HG02870 (cell line): ENCODE data around the gene CES5A.
"Not testable (repeated sequence)": the region's sequence is repeated elsewhere in the genome, so short reads cannot be mapped to it uniquely, and the experiment has no call there.

Experiments used
- ATAC-seq: cut with Tn5 transposase; IDR thresholded peaks from one replicate; pipeline ENCODE4 v1.9.1; 2021; ENCODE audit warnings: mild to moderate bottlenecking, moderate library complexity; ENCODE audit not compliant: unreplicated experiment

CES5A gene

GRCh38 chr16:55875273-55875672 is at the start of gene CES5A:
CES5A (minus strand) TSS chr16:55875373; CDS start chr16:55875221, 152 bp downstream.
- ATAC-seq = no peak

- no peak for ATAC-seq
Observed at GRCh38 chr16:55922662-55923061, 47.5 kb upstream of the CES5A start.

GRCh38 chr16:55917373-55918160 is 42.4 kb upstream of the CES5A start:
- no peak for ATAC-seq

GRCh38 chr16:55915096-55915827 is 40.1 kb upstream of the CES5A start:
- no peak for ATAC-seq

- no peak for ATAC-seq
Observed at GRCh38 chr16:55914383-55914782, 39.2 kb upstream of the CES5A start.

GRCh38 chr16:55913716-55914115 is 38.5 kb upstream of the CES5A start:
- no peak for ATAC-seq

- ATAC-seq = not testable (repeated sequence)
Observed at GRCh38 chr16:55913121-55913520, 37.9 kb upstream of the CES5A start.

- no peak for ATAC-seq
Observed at GRCh38 chr16:55912022-55912421, 36.8 kb upstream of the CES5A start.

GRCh38 chr16:55911616-55912015 is 36.4 kb upstream of the CES5A start:
- ATAC-seq = no peak

- ATAC-seq = no peak
Observed at GRCh38 chr16:55909876-55910275, 34.7 kb upstream of the CES5A start.

- no peak for ATAC-seq
Observed at GRCh38 chr16:55908641-55909040, 33.5 kb upstream of the CES5A start.

- ATAC-seq = no peak
Observed at GRCh38 chr16:55907661-55908060, 32.5 kb upstream of the CES5A start.

GRCh38 chr16:55906123-55906522 is 30.9 kb upstream of the CES5A start:
- ATAC-seq = no peak

- ATAC-seq = no peak
Observed at GRCh38 chr16:55905651-55906050, 30.5 kb upstream of the CES5A start.

- no peak for ATAC-seq
Observed at GRCh38 chr16:55901566-55902217, 26.5 kb upstream of the CES5A start.

- no peak for ATAC-seq
Observed at GRCh38 chr16:55900616-55901393, 25.6 kb upstream of the CES5A start.

- no peak for ATAC-seq
Observed at GRCh38 chr16:55899857-55900256, 24.7 kb upstream of the CES5A start.

- ATAC-seq = no peak
Observed at GRCh38 chr16:55898592-55898991, 23.4 kb upstream of the CES5A start.

- no peak for ATAC-seq
Observed at GRCh38 chr16:55892821-55893220, 17.6 kb upstream of the CES5A start.

- no peak for ATAC-seq
Observed at GRCh38 chr16:55889518-55889917, 14.3 kb upstream of the CES5A start.

- no peak for ATAC-seq
Observed at GRCh38 chr16:55888546-55888945, 13.4 kb upstream of the CES5A start.
